22Rv1 (cell line): ENCODE measurements around the gene OCA2.

ENCODE experiments used
- CTCF ChIP-seq: fragments of 450-650 bp; IDR thresholded peaks from 2 replicates; pipeline ENCODE4 v1.5.1; 2017; ENCODE audit warnings: mild to moderate bottlenecking
- ZFX ChIP-seq: fragments of 450-650 bp; IDR thresholded peaks from 2 replicates; pipeline ENCODE4 v1.6.1; 2017; ENCODE audit warnings: antibody characterized with exemption, borderline replicate concordance

GRCh38 chr15:27871078-27871901 is 227.8 kb downstream of the OCA2 start:
- TF ChIP-seq CTCF = no peak
- TF ChIP-seq ZFX = no peak
